GOT3 (cell line): ENCODE measurements around the gene CAMK1D.

Source experiments
- DNase-seq: peaks from one replicate; lab custom pipeline; 2025; ENCODE audit warnings: mixed read lengths; lab: John Stamatoyannopoulos, UW

CAMK1D gene

DNA sequence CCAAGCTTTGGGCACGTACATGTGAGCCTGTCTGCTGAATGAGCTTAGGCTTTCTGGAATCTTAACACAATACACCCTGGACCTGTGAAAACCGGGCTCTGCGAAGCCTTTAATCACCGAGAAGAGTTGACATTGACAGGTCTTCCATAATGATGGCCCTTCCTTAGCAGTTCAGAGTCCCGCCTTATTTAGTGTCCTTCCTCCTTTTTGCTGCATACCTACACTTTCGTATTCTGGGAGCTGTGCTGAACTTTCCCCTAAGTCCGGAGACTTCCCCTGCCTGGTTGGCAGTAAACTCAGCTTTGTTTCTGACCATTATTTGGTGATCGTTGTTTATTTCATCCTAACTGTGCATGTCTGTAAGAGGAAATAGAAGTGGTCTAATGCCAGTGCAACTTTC lies 212.0 kb downstream of the CAMK1D start:
- no peak for DNase-seq

DNA sequence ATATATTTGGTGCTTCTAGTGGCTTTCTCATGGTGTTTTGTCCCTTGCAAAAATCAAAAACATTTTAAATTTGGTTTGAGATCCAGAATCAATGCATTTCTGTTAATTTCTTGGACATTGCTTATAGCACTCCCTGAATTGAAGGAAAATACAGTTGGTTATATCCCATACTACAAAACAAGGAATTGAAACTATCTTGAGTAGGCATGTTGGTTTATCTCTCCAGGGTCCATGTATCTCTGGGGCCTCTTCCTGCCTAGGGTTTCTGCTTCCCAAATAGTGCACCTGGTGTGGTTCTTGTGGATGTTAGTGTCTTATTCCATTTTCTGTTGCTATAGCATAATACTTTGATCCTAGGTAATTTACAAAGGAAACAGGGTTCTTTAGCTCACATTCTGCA lies 212.4 kb downstream of the CAMK1D start:
- no peak for DNase-seq

DNA sequence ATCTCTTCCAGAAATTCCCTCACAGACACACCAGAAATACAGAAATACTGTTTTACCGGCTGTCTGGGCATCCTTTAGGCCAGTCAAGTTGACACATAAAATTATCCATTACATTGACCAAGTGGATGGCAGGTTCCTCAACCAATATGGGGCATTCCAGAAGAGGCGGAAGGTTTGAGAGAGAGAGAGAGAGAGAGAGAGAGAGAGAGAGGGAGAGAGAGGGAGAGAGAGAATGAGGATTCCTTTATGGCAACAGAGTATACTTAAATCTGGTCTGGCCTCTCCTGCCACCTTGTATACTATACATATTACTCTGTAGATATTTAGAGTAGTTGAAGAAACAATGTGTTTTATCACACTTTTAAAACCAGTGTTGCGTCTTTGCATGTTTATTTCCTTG lies 214.1 kb downstream of the CAMK1D start:
- DNase-seq: no peak

DNA sequence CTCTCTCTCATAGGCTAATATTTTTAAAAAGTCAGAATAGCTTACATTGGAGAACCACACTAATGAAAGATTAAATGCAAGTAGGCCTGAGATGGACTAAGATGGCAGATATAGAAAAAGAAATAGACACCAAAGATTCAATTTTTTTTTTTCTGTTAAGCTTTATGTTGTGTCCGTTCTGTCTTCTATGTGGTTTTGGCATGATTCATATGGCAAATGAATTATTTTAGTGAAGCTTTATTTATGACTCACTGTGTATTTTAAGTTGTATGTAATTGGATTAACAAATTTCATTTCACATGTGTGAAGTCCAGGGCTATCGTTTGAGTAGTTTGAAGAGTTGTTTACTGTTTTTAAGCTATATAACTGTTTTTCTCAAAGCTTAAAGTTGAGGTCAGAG lies 214.8 kb downstream of the CAMK1D start:
- no peak for DNase-seq

DNA sequence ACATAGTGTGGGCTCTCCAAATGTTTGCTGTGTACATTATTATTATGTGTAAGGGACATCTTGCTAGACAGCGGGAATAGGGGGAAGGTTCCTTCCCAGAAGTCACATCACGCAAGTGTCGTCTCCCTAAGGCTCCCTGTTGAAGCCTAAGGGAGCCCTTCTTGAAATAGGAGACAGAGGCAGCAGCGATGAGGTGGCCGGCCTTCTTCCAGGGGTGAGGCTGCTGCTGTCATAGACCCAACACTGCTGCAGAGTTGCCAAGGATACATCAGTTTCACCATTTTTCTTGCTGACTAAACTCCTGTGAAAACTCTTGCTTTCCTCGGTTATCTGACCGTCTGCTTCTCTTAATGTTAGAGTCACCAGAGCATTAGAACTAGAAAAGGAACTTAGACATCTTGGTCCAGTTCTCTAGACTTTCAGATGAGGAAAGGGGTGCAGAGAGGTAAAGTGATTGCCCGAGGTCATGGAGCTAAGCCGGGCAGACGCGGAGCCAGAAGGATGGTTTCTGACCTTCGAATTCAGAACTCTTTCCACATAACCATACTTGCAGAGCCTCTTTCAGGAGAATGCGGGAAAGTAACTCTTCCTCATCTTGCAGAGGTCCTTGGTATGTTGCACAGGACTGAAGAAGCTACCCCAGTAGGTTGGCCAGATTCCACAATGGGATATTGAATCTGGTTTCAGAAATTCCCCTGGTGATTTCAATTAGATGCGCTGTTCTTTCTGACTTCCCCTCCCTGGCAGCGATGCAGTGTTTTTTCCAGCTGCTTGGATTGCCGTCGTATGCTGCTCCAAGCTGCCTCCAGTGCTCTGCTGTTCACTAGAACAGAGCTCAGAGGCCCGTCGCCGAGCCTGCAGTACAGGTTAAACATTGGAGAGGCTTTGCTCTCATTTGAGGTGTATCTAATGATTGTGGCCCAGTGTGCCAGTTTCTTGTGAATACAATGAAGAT lies 217.1 kb downstream of the CAMK1D start:
- DNase-seq: no peak

DNA sequence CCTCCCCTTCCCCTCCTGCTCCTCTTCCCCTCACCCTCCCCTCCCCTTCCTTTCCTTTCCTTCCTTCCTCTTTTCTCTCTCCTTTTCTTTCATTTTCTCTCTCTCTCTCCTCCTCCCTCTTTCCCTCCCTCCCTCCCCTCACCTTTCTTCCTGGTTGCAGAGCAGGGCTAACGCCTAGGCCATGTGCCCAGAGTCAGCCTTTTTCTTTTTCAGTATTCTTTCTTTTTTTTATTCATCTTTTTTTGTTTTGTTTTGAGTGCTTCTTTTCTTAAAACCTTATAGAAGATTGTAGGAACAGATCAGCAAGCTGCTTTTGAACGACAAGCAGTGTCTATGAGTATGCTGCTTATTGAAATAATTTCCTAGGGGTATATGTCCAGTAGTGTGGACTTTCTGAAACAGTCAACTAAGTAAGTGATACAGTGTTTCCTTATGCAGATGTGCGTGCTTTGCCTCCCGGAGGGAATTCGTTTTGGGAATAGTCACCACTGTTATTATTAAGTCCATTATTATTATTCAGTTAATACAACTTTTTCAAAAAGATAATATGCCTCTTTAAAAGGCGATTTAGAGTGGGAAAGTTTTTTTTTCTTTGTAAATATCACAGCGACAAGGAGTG lies 219.2 kb downstream of the CAMK1D start:
- no peak for DNase-seq

DNA sequence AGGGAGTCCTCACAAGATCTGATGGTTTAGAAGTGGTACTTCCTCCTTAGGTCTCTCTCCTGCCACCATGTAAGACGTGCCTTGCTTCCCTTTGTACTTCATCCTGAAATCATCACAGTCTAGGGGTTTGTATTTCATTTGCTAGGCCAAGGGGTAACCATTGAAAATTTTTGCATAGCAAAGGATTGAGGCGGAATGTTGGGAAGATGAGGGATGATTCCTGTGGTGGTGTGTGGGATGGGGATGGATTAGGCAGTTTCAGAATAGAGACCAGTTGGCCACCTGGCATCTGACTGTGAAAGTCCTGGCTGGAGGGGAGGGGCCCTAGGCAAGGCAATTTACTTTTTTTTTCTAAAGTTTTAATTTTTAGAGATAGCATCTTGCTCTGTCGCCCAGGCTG lies 222.9 kb downstream of the CAMK1D start:
- DNase-seq: no peak

DNA sequence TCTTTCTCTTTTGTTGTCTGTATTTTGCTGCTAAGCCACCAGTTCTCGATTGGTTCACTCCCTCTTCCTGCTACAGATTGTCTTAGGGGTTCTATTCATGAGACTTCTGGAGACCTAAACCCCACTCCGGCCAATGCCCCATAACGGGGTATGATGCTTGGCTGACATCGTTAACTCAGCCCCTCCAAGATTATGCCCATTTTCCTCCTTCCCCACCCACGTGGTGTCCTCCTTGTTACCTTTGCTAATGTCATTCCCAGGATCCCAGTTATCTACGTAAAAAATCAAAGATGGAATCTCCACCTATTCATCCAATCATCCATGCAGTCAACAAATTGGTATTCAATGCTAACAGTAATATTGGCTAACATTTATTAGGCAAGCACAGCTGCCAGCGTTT lies 228.3 kb downstream of the CAMK1D start:
- DNase-seq: no peak

DNA sequence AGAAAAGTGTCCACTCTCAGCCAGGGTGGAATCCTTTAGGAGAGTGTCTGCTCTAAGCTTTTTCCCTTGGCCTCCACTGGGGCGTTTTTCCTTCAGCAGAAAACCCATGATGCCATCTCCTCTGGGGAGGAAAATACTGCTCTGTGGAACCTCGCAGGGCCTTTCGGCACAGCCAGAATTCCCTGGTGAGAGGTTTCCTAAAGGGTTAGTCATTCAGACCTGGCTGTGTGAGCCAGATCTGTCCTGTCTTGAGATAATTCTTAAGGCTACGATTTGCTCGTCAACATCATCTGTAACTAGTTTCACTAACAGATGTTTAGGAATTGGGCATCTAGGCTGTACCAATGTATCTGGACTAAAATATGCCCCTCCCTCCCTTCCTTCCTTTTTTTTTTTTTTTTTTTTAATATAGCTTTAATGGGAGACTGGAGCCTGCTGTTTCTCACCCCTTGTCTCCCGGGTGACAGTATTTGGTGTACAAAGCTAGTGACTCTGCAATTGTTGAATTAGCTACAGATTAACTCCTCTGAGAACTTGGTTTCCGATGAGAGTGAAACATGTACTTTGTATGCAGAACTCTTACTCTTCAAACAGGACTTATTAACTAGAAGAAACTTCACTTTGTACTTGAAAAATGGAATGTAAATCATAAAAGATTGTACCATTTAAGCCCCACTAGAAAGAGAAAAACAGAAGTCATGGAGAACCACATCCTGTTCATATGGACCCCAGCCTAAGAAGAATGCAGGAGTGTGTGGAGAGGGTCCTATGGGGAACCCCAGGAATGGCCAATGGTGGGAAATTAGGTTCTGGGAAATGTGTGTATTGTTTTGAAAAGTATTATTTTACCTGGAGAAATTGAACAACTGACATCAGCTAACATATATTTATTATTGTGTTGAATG lies 230.9 kb downstream of the CAMK1D start:
- no peak for DNase-seq

DNA sequence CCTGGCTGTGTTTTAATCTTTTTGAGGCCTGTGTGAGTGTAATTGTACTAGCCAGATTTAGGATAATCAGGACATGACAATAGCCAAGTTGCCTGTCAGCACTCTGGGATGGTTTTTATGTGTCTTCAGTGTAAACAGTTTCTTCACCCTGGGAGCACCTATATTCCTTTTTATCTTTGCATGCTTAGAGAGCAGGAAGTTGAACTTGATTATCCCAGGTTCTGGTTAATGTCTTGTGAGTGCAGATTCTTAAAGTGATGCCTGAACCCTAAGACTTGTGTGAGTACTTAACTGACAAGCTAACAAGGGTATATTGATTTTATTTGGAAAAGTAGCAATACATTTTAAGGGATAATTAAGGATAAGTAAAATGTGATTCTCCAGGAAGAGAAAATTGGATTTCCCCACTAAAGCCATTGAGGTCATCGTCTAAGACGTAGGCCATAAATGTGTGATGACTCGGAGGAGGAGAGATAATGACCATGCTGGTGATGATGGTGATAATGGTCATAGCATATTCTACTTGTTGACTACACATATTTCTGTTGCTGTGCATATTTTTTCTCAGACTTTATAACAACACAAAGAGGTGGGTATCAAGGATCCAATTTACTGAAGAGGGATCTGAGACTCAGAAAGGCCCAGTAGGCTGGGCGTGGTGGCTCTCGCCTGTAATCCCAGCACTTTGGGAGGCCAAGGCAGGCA lies 234.7 kb downstream of the CAMK1D start:
- DNase-seq: no peak

DNA sequence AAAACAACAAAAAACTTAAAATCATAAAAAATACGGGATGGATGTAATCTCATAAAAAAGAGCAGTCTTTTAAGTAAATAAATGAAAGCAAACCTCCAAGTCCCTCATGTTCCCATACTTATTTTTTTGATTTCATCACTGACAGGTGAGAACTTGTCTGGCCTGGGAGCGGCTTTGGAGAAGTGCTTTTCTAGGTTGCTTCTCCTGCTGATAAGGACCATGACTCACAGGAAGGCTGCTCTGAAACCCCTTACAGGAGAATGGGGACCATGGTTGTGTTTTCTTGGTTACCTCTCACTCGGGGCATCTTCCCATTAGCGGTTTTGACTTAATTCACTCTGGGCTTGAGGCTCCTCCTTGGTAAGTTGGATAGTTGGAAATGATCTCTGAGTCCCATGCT lies 237.4 kb downstream of the CAMK1D start:
- no peak for DNase-seq

DNA sequence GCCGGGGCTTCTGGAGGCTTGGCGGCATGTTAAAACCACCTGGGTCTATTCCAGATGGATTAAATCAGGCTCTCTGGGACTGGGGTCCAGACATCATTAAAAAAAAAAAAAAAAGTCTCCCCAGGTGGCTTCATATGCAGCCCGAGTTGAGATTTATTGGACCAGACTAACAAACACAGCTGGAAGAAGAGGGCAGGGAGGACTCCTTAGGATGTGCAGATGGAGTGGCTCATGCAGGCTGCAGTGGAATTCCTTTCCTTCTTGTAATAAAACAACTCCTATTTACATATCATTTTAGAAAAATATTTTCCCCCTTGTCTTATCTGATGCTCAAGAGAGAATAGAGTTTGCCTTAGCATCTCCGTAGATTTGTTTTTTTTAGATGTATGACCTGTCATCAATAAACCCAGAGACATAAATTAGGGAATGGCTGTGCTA lies 238.1 kb downstream of the CAMK1D start:
- no peak for DNase-seq

DNA sequence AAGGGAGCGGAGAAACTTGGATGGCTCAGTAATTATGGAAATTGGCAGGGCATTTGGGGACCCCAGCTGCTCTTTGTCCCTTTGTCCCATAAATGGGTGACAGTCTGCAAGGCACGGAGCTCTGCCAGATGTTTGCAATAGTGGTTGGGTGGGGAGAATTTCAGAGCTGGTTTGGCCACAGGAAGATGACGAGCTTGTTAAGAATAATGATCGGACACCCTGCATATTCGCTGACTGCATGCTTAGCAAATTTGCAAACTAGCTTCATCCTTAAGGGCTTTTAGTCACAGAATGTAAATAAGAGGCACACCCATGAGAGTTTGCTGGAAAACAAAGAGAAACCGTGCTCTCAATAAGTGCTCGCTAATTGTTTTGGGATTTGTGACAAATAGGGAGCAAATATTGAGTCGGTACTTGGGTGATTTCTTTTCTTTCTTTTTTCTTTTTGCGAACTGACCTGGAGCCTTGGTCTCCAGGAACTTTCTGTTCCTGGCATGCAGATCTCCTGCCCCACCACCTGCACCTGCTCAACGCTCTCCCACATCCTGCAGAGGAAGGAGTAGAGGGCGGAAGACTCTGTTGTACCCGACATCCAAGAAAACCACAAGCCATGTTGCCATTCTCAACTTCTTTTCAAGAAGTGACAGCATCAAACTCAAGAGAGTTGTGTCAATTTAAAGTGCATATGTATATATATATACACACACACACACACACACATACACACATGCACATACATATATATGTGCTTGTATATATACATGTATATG lies 238.9 kb downstream of the CAMK1D start:
- no peak for DNase-seq

DNA sequence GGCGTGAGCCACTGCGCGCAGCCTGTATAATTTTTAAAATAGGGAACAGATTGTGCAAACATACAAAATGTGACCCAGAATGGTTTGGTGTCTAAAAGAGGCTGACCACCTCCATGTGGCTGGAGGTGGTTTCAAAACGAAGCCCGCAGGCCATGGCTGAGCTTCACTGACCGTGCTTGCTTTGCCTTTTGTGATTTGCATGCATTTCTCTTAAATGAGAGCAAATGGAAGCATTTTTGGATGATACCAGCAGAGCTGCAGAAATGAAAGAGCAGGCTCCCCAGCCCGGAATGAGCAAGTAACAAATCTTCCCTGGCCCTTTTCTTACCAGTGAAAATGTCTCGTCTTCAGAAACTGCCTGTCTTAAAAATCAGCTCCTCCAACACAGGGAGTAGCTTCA lies 239.9 kb downstream of the CAMK1D start:
- DNase-seq: no peak

DNA sequence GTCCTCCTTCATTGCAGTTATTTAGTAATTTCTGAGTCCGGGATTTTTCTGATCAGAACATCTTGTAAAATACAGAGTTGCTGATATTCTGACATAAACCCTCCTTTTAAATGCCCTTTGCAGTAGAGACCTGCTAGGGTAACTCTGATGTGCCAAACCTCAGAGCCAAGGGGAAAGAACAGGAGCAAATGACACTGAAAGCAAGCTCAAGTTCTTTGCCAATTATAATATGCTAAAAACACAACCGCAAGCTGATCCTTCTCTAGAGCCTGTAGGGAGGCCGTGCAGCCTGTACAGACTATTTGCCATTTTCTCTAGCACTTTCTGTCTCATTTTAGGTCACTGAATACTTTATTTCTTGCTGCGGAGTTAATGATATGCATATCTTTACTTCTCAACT lies 240.4 kb downstream of the CAMK1D start:
- no peak for DNase-seq

DNA sequence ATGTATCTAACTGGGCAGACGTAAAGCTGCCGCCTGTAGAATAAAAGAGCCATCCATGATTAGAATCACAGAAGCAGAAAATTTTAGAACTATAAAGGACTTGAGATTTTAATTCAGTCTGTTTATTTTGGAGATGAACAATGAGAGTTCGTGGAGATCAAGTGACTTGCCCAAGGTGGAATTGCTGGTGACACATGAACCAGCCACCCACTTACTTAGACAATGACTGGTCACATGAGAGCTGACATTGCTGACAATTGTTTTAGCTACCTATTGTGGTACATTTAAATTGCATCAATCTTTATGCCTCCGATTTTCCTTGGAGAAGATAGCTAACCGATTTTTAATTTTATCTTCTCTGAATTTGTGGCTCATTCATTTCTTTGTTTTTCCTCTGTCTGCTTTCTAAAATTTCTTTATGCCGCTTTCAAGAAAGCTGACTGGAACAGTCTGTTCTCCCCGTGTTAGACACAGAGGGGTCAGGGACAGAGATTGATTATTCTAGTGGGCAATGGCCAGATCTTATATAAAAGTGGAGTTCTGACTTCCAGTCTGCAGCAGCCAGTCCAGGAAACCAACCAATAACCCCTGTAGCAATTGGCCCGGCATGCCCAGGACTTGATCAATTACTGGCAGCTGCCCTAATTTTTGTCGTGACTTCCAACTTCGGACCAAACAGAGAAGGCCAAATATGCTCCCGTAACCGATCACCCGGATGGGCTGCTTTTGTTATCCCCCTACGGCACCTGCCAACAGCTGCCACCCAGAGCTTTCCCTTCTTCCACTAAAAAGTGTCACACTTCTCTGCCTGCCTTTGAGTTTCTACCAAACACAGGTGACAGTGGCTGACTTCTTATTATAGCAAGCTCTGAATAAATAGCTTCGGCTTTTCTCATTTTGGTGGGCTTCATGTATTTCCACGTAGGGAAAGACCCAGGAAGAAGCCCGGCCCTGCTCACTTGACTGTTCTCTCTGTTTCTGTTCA lies 241.6 kb downstream of the CAMK1D start:
- no peak for DNase-seq

DNA sequence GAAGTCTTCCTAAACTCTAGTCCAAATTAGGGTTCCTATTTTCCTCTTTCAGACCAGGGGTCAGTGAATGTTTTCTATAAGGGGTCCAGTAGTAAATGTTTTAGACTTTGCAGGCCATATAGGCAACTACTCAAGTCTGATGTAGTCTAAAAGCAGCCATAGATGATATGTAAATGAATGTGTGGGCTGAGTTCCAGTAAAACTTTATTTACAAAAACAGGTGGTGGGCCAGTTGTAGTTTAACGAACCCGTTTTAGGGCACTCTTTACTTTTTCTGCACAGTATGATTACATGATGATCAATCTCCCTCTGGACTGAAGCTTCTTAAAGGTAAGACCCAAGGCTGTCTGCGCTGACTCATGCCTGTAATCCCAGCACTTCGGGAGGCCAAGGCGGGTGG lies 243.6 kb downstream of the CAMK1D start:
- DNase-seq: no peak

DNA sequence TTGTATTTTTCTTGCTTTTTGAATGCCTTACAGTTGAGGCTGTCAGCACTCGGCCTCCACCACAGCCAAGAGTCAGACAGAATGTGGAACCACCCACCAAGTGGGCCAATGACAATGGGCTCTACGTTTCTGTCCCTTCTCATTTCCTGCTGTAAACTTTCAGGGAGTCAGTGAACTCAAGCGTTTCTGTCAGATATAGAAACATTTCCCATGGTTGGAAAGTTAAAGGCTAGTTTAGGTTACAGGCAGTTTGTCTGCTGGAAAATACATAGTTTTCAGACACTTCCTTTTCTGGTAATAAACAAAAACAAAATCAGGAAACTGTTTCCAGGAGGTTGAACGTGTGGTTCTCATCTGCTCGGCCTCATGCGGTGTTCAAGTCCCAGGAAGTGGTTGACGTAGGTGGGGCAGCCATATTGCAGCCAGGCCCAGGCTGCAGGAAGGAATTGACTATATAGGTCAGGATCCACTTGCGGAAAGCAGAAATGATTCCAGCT lies 245.1 kb downstream of the CAMK1D start:
- no peak for DNase-seq

DNA sequence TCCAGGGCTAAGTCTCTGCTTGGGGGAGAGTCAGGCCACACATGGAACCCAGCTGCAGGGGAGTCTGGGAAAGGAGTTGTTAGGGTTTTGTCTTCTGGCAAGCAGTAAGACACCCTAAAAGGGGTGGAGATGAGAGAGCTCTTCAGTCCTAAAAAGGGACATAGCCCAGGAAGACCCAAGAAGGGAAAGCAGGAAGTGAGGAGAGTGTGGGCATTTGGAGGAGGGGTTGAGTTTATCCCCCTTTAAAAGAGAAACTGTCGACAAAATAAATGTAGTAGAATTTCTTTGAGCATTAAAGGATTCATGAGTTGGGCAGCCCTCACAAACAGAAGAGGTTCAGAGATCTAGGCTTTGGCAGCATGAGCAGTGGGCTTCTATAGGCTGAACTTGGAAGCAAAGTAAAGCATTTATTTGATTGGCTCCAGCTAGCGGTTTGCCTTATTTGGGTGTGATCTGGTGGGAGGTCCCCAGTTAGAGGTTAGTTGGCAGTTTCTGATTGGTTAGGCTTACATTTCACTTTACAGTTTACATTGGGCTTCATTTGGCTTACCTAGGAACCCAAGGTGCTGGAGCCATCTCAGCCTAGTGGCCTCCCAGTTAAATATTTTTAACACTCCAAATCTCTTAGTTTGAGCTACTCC lies 246.7 kb downstream of the CAMK1D start:
- no peak for DNase-seq
